Measurements from ENCODE around the gene LRRC72. TPM values are rescaled to one million over a fixed set of nuclear protein-coding genes. Genes with fewer than 3 reads are reported as not detected.
"Not testable (repeated sequence)": the region's sequence is repeated elsewhere in the genome, so short reads cannot be mapped to it uniquely, and the experiment has no call there.

Gene LRRC72
- total RNA-seq, 1 donor from 2014 or later, result not detected

DNA sequence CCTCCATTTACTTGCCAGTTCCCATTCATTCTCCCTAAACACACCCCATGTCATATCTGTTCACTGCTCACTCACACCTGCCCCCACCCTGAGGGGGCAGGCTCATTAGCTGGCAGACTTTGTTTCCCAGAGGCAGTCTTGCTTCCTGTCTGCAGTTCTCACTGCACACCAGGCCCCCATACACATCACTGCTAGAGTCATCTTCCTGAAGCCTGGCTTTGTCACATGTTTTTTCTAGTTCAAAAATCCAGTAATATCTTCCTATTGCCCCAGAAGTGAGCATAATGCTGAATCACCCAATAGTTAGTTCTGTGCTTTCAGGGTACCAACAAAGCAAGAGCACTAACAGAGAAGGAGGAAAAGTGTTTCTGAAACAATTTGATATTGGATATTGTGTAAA is 1.9 kb downstream of the LRRC72 start:
- Mint-ChIP-seq H3K9me3 (ENCODE audit: unreplicated experiment) (peaks cover 1% of the 10 kb centered on the region), H3K27me3 (ENCODE audit: unreplicated experiment) (no peaks in the 10 kb centered on the region), H3K4me1 (ENCODE audit: low read depth, unreplicated experiment) (no peaks in the 10 kb centered on the region), H3K4me3 (ENCODE audit: unreplicated experiment) (no peak overlapping the region), H3K36me3 (ENCODE audit: unreplicated experiment) (no peaks in the 10 kb centered on the region), H3K27ac (ENCODE audit: unreplicated experiment) (no peak overlapping the region)
- no peak for DNase-seq
- TF ChIP-seq, protein P1, sequence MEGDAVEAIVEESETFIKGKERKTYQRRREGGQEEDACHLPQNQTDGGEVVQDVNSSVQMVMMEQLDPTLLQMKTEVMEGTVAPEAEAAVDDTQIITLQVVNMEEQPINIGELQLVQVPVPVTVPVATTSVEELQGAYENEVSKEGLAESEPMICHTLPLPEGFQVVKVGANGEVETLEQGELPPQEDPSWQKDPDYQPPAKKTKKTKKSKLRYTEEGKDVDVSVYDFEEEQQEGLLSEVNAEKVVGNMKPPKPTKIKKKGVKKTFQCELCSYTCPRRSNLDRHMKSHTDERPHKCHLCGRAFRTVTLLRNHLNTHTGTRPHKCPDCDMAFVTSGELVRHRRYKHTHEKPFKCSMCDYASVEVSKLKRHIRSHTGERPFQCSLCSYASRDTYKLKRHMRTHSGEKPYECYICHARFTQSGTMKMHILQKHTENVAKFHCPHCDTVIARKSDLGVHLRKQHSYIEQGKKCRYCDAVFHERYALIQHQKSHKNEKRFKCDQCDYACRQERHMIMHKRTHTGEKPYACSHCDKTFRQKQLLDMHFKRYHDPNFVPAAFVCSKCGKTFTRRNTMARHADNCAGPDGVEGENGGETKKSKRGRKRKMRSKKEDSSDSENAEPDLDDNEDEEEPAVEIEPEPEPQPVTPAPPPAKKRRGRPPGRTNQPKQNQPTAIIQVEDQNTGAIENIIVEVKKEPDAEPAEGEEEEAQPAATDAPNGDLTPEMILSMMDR (IDR thresholded peaks at IDR 0.05; ENCODE audit: partially characterized antibody, unreplicated experiment), result no peak

DNA sequence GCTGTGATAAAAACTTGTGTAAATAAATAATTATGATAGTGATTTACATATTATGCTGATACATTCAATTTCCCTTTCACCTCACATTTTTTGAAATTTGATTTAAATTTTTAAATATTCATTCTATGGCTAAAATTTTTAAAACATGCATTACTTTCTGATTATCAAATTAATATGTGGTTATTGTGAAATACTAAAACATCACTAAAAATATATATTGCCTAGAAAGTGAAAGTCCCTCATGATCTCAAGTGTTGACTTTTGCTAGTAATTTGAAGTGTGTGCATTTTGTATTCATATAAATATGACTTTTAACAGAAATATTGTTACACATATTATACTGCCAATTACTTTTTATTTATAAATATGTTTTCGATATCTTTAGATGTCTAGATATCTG is 3.1 kb downstream of the LRRC72 start:
- DNase-seq, result no peak
- Mint-ChIP-seq H3K27me3 (ENCODE audit: unreplicated experiment) (no peaks in the 10 kb centered on the region), H3K36me3 (ENCODE audit: unreplicated experiment) (no peaks in the 10 kb centered on the region)

DNA sequence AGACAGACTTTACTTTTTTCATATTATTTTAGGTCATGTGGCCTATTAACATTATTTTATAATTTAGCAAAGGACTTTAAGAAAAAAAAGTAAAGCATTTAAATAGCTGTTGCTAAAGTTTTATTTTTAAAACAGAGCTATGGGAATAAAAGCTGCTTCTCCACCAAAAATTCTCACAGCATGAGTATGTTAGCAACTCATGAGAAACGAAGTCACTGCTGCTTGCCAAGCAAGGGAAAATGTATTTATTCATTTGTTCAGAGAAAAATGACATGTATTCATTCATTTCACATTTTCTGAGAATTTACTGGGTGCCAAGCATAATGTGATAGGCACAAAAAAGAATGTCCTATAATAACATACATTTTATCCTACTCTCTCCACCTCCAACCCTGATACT is 5.1 kb downstream of the LRRC72 start:
- Mint-ChIP-seq H3K27ac (ENCODE audit: unreplicated experiment) (no peak overlapping the region), H3K4me1 (ENCODE audit: low read depth, unreplicated experiment) (no peaks in the 10 kb centered on the region), H3K27me3 (ENCODE audit: unreplicated experiment) (no peaks in the 10 kb centered on the region), H3K9me3 (ENCODE audit: unreplicated experiment) (peaks cover 1% of the 10 kb centered on the region), H3K4me3 (ENCODE audit: unreplicated experiment) (no peak overlapping the region), H3K36me3 (ENCODE audit: unreplicated experiment) (no peaks in the 10 kb centered on the region)
- no peak for DNase-seq
- TF ChIP-seq, protein P1 (IDR thresholded peaks at IDR 0.05; ENCODE audit: partially characterized antibody, unreplicated experiment), result no peak

More for the DNA sequence above, 3.1 kb downstream of the LRRC72 start:
- Mint-ChIP-seq H3K4me3 (ENCODE audit: unreplicated experiment) (no peak overlapping the region), H3K9me3 (ENCODE audit: unreplicated experiment) (peaks cover 1% of the 10 kb centered on the region), H3K27ac (ENCODE audit: unreplicated experiment) (no peak overlapping the region), H3K4me1 (ENCODE audit: low read depth, unreplicated experiment) (no peaks in the 10 kb centered on the region)
- TF ChIP-seq, protein P1 (IDR thresholded peaks at IDR 0.05; ENCODE audit: partially characterized antibody, unreplicated experiment), result no peak

DNA sequence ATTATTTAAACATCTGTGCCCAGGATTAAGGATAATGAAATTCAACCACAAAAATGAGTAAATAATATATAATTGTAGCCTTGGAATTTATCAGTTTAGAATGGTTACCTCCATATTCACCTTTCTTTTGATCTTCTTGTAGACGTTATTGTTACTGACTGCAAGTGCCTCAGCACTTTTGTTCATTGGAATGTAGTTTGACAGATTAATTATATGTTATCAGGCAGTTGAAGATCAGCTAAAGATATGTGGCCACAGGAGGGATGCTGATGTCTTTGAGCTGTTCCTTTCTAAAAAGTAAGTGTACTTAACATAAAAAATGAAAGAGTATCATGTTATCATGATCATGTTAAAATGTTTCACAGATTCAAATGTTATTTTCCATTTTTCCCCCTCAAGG is 5.6 kb downstream of the LRRC72 start:
- Mint-ChIP-seq H3K36me3 (ENCODE audit: unreplicated experiment) (no peaks in the 10 kb centered on the region), H3K4me3 (ENCODE audit: unreplicated experiment) (no peak overlapping the region), H3K27ac (ENCODE audit: unreplicated experiment) (no peak overlapping the region), H3K27me3 (ENCODE audit: unreplicated experiment) (no peaks in the 10 kb centered on the region), H3K9me3 (ENCODE audit: unreplicated experiment) (peaks cover 1% of the 10 kb centered on the region), H3K4me1 (ENCODE audit: low read depth, unreplicated experiment) (no peaks in the 10 kb centered on the region)
- no peak for DNase-seq
- TF ChIP-seq, protein P1 (IDR thresholded peaks at IDR 0.05; ENCODE audit: partially characterized antibody, unreplicated experiment), result no peak

DNA sequence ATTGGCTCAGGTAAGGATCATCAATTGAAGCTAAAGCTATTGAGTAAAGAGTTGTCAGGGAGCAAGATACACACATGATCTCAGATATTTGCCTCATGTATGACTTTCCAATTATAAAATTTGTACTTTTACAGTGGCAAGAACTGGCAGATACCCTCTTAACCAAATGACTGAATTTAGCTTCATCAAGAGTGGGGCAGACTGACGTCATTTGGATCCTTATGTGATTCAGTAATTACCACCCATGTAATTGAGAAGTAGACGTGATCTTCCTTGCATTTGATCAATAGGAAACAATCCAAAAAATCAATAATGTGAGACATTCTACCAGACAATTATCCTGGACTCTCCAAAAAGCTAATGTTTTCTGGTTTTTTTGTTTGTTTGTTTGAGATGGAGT is 8.9 kb downstream of the LRRC72 start:
- peaks cover 3% of the 10 kb centered on the region for H3K36me3 Mint-ChIP-seq (ENCODE audit: unreplicated experiment)
- H3K27ac Mint-ChIP-seq (ENCODE audit: unreplicated experiment), result no peak overlapping the region
- H3K4me3 Mint-ChIP-seq (ENCODE audit: unreplicated experiment), result no peak overlapping the region
- H3K27me3 Mint-ChIP-seq (ENCODE audit: unreplicated experiment), result no peaks in the 10 kb centered on the region
- no peaks in the 10 kb centered on the region for H3K9me3 Mint-ChIP-seq (ENCODE audit: unreplicated experiment)
- H3K4me1 Mint-ChIP-seq (ENCODE audit: low read depth, unreplicated experiment), result no peaks in the 10 kb centered on the region
- TF ChIP-seq, protein P1 (IDR thresholded peaks at IDR 0.05; ENCODE audit: partially characterized antibody, unreplicated experiment), result no peak
- no peak for DNase-seq

DNA sequence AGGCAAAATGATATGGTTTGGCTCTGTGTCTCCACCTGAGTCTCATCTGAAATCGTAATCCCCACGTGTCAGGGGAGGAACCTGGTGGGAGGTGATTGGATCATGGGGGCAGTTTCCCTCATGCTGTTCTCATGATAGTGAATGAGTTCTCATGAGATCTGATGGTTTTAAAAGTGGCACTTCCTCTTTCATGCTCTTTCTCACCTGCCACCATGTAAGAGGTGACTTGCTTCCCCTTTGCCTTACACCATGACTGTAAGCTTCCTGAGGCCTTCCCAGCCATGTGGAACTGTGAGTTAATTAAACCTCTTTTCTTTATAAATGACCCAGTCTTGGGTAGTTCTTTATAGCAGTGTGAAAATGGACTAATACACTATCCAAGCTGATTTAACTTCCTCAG is 13.9 kb downstream of the LRRC72 start:
- not testable (repeated sequence) for H3K4me1 Mint-ChIP-seq (ENCODE audit: low read depth, unreplicated experiment); H3K27me3 Mint-ChIP-seq (ENCODE audit: unreplicated experiment); H3K27ac Mint-ChIP-seq (ENCODE audit: unreplicated experiment); H3K4me3 Mint-ChIP-seq (ENCODE audit: unreplicated experiment); DNase-seq; H3K36me3 Mint-ChIP-seq (ENCODE audit: unreplicated experiment); H3K9me3 Mint-ChIP-seq (ENCODE audit: unreplicated experiment)
